Measurements from ENCODE around the gene SULT1E1.

Gene SULT1E1

GRCh38 chr4:69793732-69794131, 66.2 kb downstream of the SULT1E1 start:
- no peak for DNase-seq (ENCODE audit: low spot score)

Measured in left forelimb (tissue), 1 donor.